ENCODE measurements around the gene TXNL4A.
A peak's percentile ranks its signal among the peaks of the same experiment; 100 is the strongest.
"Not testable (repeated sequence)": the region's sequence is repeated elsewhere in the genome, so short reads cannot be mapped to it uniquely, and the experiment has no call there.

TXNL4A gene, protein sequence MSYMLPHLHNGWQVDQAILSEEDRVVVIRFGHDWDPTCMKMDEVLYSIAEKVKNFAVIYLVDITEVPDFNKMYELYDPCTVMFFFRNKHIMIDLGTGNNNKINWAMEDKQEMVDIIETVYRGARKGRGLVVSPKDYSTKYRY

DNA sequence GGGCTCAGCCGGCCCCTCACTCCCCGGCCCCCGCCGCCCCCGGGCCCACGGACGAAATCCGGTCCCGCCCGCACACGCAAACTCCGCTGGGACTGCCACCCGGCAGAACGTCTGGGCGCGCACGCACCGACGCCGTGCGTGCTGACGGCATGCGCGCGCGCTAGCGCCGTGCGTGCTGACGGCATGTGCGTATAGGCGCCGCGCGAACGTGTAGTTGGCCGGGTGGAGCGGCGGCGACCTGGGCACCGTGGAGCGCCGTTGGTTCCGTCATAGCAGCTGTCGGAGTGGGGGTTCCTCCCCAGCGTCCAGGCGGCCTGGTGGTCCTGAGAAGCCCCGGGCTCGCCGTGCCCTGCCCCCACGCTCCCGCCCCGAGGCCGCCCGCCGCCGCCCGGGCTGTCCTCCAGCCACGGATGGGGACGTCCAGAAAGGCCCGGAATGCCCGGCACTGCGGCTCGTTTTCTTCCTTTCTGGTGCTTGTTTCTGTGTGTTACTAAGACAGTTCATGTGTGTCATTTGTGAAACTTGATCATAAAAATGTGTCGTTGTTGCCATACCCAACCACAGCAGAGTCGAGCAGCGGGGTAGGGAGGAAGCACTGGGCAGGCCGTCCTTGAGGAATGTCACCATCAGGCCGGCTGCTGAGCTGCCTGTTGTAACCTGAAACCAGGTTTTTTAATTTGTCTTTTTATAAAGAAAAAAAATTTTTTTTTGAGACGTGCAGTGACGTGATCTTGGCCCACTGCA is at the start of gene TXNL4A:
Gene TXNL4A, minus strand, starts transcription at position 113 of the 744 bp plus-strand sequence. CDS start 171 bp downstream, outside the sequence.
- H3K4me3 Mint-ChIP-seq = peak within 1 kb of the TSS; percentile 86
- H3K36me3 Mint-ChIP-seq = peaks cover 46% of the 10 kb centered on the region
- ATAC-seq (peak; percentile 98), DNase-seq (ENCODE audit: low spot score in 2 of 2) (peak in 1 of 2 donors; percentile 73)
- H3K27ac Mint-ChIP-seq = peak within 1 kb of the TSS; percentile 95
- H3K4me1 Mint-ChIP-seq = peaks cover 36% of the 10 kb centered on the region
- no peaks in the 10 kb centered on the region for H3K9me3 Mint-ChIP-seq

DNA sequence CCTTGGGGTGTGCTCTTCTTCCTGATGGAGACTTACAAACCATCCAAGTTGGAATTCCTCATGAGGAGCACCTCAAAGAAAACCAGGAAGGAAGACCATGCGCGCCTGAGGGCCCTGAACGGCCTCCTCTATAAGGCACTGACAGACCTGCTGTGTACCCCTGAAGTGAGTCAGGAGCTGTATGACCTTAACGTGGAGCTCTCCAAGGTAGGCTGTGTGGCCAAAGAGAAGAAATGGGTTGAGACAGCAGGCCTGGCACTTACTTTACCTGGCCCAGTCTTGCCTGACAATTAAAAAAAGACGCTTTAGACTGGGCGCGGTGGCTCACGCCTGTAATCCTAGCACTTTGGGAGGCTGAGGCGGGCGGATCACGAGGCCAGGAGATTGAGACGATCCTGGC is 48.9 kb upstream of the TXNL4A start:
- Mint-ChIP-seq H3K36me3 (peaks cover 60% of the 10 kb centered on the region), H3K9me3 (peaks cover 4% of the 10 kb centered on the region), H3K27ac (no peak overlapping the region), H3K4me3 (no peak overlapping the region), H3K4me1 (peaks cover 24% of the 10 kb centered on the region)
- DNase-seq (ENCODE audit: low spot score in 2 of 2) (no peak), ATAC-seq (no peak)

DNA sequence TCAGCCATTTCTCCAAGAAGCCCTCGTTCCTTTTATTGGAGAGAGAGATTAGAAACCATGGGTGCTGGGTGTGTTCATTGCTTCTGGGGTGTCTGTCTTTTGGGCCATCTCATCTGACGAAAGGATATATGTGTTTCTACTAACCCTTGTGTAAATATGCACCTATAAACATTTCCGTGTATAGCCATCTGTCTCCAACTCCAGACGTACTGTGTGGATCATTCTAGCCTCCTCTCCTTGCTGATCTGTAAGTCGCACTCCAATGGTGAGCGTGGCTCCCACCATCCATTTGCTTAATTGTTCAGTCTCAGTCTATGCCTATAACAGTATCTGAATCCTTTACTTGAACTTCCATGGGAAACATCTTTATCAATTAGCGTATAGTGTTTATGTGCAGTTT is 47.6 kb upstream of the TXNL4A start:
- Mint-ChIP-seq H3K4me3 (peak overlapping the region; percentile 93), H3K4me1 (peaks cover 24% of the 10 kb centered on the region), H3K9me3 (peaks cover 4% of the 10 kb centered on the region), H3K36me3 (peaks cover 51% of the 10 kb centered on the region), H3K27ac (no peak overlapping the region)
- DNase-seq (ENCODE audit: low spot score in 2 of 2) (no peak), ATAC-seq (no peak)

DNA sequence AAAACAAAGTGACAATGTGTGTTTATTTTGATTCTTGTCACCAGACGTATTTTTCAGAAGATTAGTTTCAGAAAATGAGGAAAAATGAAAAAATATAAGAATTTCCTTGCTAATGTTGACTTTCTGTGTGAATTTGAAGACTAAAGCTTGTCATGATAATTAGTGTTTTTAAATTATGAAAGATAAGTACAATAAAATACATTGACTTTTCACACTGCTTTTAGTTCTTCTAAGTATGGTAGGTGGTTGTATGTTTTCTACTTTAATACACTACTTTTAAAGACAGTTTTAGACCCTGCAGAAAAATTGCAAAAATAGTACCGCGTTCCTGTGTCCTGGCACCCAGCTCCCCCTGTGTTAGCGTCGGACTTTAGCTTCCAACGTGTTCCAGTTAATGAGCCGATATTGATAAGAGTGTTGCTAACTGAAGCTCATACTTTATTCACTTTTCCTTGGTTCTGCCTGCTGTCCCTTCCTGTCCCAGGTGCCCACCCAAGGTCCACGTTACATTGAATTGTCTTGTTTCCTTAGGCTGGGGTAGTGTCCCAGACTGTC is 46.6 kb upstream of the TXNL4A start:
- no peak for DNase-seq (ENCODE audit: low spot score in 2 of 2)
- Mint-ChIP-seq H3K36me3 (peaks cover 42% of the 10 kb centered on the region), H3K4me3 (peak overlapping the region; percentile 93), H3K9me3 (peaks cover 4% of the 10 kb centered on the region), H3K27ac (peak overlapping the region; percentile 93), H3K4me1 (peaks cover 24% of the 10 kb centered on the region)
- ATAC-seq = no peak

DNA sequence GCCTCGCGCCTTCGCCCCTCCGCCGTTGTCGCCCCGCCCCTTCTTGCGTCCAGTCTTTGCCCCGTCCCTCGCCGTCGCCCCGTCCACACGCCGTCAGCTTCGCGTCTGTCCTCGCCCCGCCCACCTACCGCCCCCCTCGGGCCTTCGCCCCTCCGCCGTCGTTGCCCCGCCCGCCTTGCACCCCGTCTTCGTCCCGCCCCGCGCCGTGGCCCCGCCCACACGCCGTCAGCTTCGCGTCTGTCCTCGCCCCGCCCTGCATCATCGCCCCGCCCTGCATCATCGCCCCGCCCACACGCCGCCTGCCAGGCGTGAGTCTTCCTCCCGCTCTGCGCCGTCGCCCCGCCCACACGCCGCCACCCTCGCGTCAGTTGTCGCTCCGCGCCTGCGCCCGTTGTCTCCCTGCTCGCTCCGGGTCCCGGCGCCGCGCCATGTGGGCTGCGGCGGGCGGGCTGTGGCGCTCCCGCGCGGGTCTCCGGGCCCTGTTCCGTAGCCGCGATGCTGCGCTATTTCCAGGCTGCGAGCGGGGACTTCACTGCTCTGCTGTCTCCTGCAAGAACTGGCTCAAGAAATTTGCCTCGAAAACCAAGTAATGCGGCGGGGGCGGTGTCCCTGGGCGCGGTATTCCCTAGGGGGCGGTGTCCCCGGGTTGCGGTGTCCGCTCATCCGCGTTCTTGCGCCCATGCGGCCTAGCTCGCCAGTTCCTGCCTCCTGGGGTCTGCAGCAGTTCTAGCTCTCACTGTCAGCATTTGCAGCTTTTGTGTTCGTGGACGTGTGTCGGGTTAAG is 45.9 kb upstream of the TXNL4A start, which contains the start of gene RBFA:
Gene RBFA, plus strand, starts transcription at position 367 of the 784 bp plus-strand sequence. Its CDS starts 62 bp downstream, at position 429.
- ATAC-seq = peak; percentile 88
- H3K9me3 Mint-ChIP-seq = peaks cover 7% of the 10 kb centered on the region
- H3K4me1 Mint-ChIP-seq = peaks cover 24% of the 10 kb centered on the region
- peak; percentile 98 to 99 for DNase-seq (ENCODE audit: low spot score in 2 of 2)
- H3K4me3 Mint-ChIP-seq = peak within 1 kb of the TSS; percentile 93
- peak within 1 kb of the TSS; percentile 93 for H3K27ac Mint-ChIP-seq
- peaks cover 36% of the 10 kb centered on the region for H3K36me3 Mint-ChIP-seq

DNA sequence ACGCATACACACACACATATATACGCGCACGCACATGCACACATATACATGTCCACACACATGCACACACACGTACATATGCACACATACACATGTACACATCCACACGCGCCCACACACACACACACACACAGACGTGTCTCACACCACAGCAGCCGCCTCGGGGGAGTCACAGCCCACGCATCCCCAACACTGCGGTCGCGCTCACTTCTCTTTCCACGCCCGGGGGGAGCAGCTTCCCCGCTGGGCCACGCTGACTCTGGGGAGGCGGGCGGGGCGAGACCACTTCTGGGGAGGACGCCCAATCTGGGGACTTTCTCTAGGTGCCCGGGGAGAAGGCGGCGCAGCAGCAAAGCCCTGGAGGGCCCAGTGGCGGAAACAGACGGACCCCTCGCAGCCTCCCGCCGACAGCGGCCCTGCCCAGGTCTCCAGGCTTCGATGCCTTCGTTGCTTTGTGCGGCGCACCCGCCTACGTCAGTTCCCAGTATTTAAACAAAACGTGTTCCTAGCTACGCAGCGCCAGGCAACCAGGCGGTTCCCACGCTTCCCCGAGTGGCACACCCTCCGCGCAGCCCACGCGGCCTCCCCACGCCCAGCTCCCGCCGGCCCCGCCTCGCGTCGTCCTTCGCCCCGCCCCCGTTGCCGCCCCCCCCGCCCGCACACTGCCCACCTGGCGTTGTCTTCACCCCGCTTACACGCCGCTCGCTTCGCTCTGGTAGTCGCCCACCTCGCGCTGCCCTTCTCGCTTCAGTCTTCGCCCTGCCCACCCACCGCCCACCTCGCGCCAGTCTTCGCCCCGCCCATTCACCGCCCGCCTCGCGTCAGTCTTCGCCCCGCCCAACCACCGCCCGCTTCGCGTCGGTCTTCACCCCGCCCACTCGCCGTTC is 45.1 kb upstream of the TXNL4A start:
- Mint-ChIP-seq H3K27ac (peak overlapping the region; percentile 93), H3K36me3 (peaks cover 28% of the 10 kb centered on the region), H3K4me3 (peak overlapping the region; percentile 93), H3K4me1 (peaks cover 24% of the 10 kb centered on the region), H3K9me3 (peaks cover 7% of the 10 kb centered on the region)
- ATAC-seq (peak; percentile 69), DNase-seq (ENCODE audit: low spot score in 2 of 2) (peak in 1 of 2 donors; percentile 87)

DNA sequence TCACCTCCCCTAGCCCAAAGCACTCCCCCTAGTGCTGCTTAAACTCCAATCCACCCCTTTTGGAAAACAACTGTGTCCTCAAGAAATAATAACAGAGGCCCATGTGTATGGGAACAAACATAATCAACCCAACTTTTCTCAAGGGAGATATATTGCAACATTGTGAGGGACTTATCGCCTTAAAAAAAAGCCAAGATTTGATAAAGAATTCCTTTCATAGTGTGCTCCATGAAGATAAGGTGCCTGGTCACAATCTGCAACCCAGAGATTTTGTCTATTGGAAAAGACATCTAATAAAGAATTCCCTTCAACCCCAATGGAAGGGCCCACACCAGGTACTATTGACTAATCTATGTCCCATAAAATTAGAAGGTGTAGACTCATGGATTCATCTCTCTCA is 41.3 kb upstream of the TXNL4A start:
- ATAC-seq (no peak), DNase-seq (ENCODE audit: low spot score in 2 of 2) (no peak)
- H3K36me3 Mint-ChIP-seq = peaks cover 20% of the 10 kb centered on the region
- H3K4me3 Mint-ChIP-seq = no peak overlapping the region
- peaks cover 20% of the 10 kb centered on the region for H3K9me3 Mint-ChIP-seq
- H3K4me1 Mint-ChIP-seq = peaks cover 9% of the 10 kb centered on the region
- no peak overlapping the region for H3K27ac Mint-ChIP-seq

DNA sequence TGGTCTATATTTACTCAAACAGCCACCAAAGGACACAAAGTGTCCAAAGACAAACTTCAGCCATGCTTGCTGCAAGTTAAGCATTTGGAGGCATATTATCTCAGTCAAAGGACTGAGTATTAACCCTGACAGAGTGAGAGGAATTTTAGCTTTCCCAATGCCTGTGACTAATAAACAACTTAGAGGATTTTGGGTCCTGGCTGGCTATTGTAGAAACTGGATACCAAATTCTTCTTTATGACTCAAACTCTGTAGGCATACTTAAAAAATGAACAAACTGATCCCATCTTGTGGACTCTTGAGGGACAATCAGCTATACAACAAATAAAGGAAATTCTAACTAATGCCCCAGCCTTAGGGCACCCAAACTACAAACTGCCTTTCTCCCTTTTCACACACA is 39.4 kb upstream of the TXNL4A start:
- not testable (repeated sequence) for H3K4me3 Mint-ChIP-seq; DNase-seq (ENCODE audit: low spot score in 2 of 2); H3K27ac Mint-ChIP-seq; ATAC-seq; H3K36me3 Mint-ChIP-seq; H3K4me1 Mint-ChIP-seq
- H3K9me3 Mint-ChIP-seq = peaks cover 24% of the 10 kb centered on the region

DNA sequence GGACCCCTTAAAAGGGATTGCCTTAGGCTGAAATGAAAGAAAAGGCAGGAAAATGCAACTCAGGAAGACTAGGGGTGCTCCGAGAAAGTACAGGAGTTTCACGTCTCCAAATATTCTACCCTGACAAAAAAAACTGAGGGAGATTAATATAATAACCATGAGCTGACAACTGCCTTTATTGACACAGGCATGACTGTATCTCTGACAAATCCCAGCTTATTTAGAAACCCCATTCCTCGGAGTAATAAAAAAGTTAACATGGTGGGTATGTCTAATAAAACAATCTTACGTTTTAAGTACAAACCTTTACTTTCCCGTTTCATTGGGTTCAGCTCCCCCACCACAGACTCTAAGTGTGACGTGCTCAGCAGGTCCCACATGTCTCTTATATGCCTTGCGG is 38.0 kb upstream of the TXNL4A start:
- peaks cover 27% of the 10 kb centered on the region for H3K9me3 Mint-ChIP-seq
- no peak for DNase-seq (ENCODE audit: low spot score in 2 of 2)

DNA sequence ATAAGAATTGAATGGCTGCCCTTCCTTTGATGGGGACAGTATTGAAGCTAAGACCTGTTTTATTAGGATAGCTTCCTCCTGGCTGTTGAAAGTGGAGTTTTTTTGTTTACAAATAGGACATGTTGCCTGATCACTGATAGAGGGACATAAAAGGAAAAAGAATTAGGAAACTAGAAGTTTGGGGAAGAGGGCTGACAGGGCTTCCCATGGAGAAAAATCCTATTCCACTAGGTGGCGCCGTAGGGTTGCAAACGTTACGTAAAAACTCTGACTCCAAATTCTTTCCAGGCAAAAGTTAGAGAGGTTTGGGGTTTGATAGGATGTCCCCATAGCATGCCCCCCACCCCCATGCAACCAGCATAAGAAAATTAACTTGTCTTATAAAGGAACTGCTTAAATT is 34.8 kb upstream of the TXNL4A start:
- Mint-ChIP-seq H3K27ac (no peak overlapping the region), H3K4me1 (no peaks in the 10 kb centered on the region), H3K36me3 (no peaks in the 10 kb centered on the region), H3K9me3 (peaks cover 32% of the 10 kb centered on the region), H3K4me3 (no peak overlapping the region)
- ATAC-seq (no peak), DNase-seq (ENCODE audit: low spot score in 2 of 2) (no peak)

More for the DNA sequence above, 38.0 kb upstream of the TXNL4A start:
- no peaks in the 10 kb centered on the region for H3K36me3 Mint-ChIP-seq
- no peak overlapping the region for H3K27ac Mint-ChIP-seq
- no peaks in the 10 kb centered on the region for H3K4me1 Mint-ChIP-seq
- ATAC-seq = no peak
- no peak overlapping the region for H3K4me3 Mint-ChIP-seq

DNA sequence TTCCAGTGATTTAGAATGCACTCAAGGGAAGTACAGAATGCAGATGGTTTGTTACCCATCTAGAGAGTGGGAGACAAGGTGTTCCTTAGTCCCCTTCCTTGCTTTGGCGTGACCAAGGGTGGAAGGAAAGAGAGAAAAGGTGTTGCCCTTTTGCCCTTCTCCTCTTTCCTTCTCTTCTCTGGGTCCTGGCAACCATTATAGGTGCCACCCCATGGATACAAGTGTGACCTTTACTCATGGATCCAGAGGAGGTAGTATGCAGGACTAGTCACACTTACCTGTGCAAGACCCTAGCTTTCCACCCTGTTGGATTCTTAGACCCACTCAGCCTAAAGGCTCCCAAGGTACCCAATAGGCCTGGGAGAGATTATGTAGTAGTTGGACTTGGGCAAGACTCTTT is 34.2 kb upstream of the TXNL4A start:
- H3K27ac Mint-ChIP-seq = no peak overlapping the region
- H3K36me3 Mint-ChIP-seq = no peaks in the 10 kb centered on the region

DNA sequence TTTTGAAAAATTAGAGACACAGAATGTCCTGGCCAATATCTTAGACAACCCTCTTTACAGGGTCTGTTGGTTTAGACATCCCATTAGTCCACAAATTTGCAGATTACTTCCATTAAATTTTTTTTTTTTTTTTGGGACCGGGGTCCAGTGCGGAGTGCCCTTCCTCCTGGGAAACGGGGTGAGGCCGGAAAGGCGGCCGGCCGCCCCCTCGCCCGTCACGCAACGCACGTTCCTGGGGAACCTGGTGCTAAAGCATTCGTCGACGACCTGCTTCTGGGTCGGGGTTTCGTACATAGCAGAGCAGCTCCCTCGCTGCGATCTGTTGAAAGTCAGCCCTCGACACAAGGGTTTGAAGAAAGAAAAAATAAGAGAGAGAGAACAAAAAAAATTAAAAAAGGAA is 24.4 kb upstream of the TXNL4A start:
- no peaks in the 10 kb centered on the region for H3K36me3 Mint-ChIP-seq
- peaks cover 18% of the 10 kb centered on the region for H3K9me3 Mint-ChIP-seq
- H3K4me1 Mint-ChIP-seq = no peaks in the 10 kb centered on the region
- H3K27ac Mint-ChIP-seq = no peak overlapping the region
- DNase-seq (ENCODE audit: low spot score in 2 of 2) (no peak), ATAC-seq (no peak)
- H3K4me3 Mint-ChIP-seq = no peak overlapping the region

More for the DNA sequence above, 34.2 kb upstream of the TXNL4A start:
- peaks cover 33% of the 10 kb centered on the region for H3K9me3 Mint-ChIP-seq
- H3K4me3 Mint-ChIP-seq = no peak overlapping the region
- DNase-seq (ENCODE audit: low spot score in 2 of 2) (no peak), ATAC-seq (no peak)
- no peaks in the 10 kb centered on the region for H3K4me1 Mint-ChIP-seq

DNA sequence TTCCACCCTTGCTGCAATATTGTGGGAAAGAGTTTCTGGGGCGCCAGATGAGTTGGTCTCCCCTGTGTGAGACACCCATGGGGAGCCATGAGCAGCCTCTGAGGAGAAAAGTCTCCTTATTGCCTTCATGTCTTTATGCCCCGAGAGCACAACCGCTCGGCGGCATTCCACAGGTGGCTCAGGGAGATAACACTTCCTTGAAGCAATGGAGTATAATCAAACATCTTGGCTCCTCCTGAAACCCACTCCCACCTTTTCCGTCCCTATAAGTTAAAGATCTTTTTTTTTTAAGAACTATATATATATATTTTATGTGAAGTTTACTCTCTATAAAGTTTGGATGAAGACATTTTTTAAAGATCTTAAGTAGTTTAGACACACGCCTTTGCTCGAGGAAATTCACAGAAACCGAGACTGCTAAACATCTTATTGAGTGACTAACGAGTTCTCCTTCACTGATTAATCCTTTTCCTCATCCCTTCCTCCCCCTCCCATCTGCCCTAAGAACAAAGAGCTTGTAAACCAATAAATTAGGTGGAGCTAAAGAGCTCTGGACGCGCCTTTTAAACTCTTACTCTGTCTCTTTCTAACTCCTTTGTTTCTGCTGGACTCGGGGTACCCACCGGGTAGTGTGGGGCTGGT is 23.3 kb upstream of the TXNL4A start:
- peaks cover 18% of the 10 kb centered on the region for H3K9me3 Mint-ChIP-seq
- not testable (repeated sequence) for H3K4me3 Mint-ChIP-seq

DNA sequence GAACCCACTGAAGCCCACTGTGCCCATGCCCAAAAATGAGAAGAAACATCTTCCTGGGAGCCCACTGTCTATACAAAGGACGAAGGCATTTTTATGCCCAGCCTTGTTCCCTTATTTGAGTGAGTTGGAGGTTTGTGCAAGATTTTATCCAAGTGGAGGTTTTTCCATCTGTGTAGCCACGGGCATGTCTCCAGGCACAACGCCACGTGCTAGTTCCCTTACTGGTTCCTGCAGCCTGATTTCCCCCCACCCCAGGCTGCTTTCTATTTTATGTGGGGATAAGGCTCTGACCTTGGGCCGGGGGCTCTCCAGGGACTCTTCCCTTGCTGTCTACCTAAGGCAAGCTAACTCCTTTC is 22.2 kb upstream of the TXNL4A start:
- ATAC-seq = no peak
- DNase-seq (ENCODE audit: low spot score in 2 of 2) = no peak
- Mint-ChIP-seq H3K36me3 (no peaks in the 10 kb centered on the region), H3K4me3 (no peak overlapping the region), H3K4me1 (no peaks in the 10 kb centered on the region), H3K9me3 (peaks cover 18% of the 10 kb centered on the region), H3K27ac (no peak overlapping the region)

More for the DNA sequence above, 23.3 kb upstream of the TXNL4A start:
- H3K27ac Mint-ChIP-seq; DNase-seq (ENCODE audit: low spot score in 2 of 2); ATAC-seq; H3K36me3 Mint-ChIP-seq; H3K4me1 Mint-ChIP-seq: not testable (repeated sequence)
